Left colon (tissue), 2 donors: ENCODE measurements around the gene GABRA1. TPM values are rescaled to one million over a fixed set of nuclear protein-coding genes. Genes with fewer than 3 reads are reported as not detected.

ENCODE experiments used
- ATAC-seq: fragments of 200-7000 bp; cut with Tn5 transposase; one replicate; pipeline ENCODE4 v1.9.1; 2020; ENCODE audit warnings: mild to moderate bottlenecking, moderate library complexity
- DNase-seq, 2 donors: peaks; one replicate each; pipeline ENCODE4 v3.0.0-alpha.2; 2020
- intact Hi-C, 2 donors: fragments of 100-400 bp; cut with DNase I in 1 of 2; cut with micrococcal nuclease in 1 of 2; formaldehyde crosslinking; loops; one replicate each; pipeline versions ENCODE4 v1.11.2 to v1.14.0; 2022; cut with DNase I, micrococcal nuclease
- long read RNA-seq: library from polyadenylated mRNA; unstranded; transcript quantifications from one replicate; pipeline ENCODE4 v2.0.0, GENCODE V29; 2021
- total RNA-seq, 2 donors: library from RNA; stranded (reverse); fragmentation: NEBNext Ultra II Directional; extraction: Animal tissue kit (Norgen Biotek cat#: 25700); gene quantifications; one replicate each; pipeline ENCODE4 v1.2.1, GENCODE V29; 2021
- donor health status: DM: no; HTN: no; CAD: no.
- donor health status: DM: yes; HTN: yes; CAD: no.

The GABRA1 gene
- not detected for total RNA-seq
- long read RNA-seq = 0 reads

DNA sequence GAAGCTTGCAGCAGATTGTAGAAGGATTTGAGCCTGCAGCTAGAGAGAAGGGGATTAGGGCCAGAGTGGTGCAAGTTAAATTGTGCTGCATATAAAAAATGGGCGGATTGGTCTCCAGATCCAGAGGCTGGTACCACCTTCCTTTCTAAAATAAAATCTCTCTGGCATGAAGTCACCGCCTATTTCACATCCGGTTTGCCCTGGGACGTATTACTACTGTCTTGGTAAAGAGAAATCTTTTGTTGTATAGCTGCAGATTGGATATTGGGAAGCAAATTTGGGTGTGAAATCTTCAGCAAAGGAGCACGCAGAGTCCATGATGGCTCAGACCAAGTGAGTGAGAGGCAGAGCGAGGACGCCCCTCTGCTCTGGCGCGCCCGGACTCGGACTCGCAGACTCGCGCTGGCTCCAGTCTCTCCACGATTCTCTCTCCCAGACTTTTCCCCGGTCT is at the start of gene GABRA1:
GABRA1 (plus strand) TSS at position 180 of the 451 bp plus-strand sequence. CDS start 2,691 bp downstream, outside the sequence.
- intact Hi-C loops = no loop called here
- DNase-seq (no peak), ATAC-seq (no peak)

DNA sequence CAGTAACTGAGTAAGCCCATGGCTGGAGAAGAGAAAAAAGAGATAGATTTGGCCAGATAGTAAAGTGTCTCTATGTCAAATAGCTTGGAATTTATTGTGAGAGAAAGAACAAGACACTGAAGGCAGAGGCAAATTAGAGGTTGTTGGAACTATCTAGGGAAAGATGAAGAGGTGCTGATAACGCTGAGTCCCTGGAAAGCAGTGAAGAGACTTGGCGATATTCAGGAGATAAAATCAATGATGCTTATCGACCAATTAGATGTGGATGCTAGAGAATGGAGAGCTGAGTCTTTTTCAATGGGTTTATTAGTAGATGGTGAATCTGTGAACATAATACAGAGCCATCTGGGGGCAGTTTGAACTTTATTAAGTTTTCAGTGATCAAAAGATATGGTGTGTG is 48.6 kb upstream of the GABRA1 start:
- DNase-seq = no peak
- intact Hi-C loops = no loop called here

DNA sequence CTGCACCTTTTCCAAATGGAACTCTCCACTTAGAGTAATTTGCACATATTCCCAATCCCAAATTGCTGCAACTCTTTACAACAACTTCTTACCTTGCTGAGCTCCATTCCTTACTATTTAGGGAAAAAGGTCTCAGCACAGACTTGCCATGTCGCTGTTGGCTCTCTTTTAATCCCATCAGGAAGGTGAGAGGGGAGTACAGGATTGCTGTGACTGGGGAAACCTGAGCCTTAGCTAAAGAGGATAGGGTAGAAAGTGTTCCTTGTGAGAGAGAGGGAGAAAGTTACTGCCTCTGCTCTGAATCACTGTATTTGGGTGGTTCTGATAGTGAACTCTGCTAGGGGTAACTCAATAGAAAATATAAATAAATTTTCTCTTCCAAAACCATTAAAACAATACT is 43.7 kb upstream of the GABRA1 start:
- ATAC-seq (no peak), DNase-seq (no peak)
- intact Hi-C loops = no loop called here

More for the DNA sequence above, 48.6 kb upstream of the GABRA1 start:
- no peak for ATAC-seq

DNA sequence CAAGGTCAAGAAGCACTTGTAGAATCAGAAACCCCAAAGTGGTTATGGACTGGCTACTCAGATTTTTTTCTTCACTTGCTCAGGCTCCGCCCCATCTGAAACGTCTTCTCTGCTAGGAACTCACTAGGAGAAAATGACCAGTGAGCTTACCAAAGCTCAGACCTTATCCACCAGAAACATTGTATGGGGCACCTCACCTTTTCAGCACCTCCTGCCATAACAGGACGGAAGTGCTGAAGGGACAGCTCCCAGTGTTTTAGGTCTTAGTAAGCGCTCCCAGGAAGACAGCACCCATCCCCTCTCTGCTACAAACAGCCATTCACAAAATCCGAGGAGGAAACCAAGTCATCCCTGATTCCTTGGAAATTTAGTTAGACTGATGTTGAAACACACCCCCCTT is 1.2 kb upstream of the GABRA1 start:
- no peak for ATAC-seq
- DNase-seq = no peak
- intact Hi-C loops = no loop called here

DNA sequence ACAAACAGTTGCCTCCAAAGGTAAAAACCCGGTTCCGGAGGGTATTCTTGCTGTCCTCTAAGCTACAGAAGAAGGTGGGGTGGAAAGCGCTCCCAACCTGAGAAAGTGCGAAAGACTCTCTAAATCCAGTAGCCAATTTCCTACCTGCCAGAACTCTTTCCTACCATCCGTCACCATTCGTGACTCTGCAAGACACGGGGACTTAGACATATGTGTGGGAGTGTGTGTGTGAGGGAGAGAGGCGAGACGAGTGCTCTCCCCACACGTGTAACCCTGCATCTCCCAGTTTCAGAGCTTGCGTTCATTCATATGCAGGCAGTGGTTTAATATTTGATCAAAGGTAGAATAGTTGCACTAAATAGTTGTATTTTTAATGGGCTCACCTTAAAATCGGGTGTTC is 473 bp upstream of the GABRA1 start:
- ATAC-seq (no peak), DNase-seq (no peak)
- intact Hi-C loops = no loop called here

DNA sequence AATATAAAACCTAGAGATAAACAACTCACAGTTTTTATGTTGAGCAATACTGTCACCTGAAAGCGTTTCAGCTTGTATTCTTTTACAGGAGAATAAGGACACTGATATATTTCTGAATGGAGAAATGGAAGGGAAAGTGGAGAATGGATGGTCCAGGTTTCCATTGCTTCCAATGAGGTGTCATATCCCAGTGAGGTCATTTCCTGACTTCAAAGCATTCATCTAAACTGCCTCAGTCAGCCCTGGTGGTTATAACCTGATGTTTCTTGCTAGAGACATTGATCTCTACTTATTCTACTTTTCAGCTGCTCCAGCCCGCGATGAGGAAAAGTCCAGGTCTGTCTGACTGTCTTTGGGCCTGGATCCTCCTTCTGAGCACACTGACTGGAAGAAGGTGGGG is 2.6 kb downstream of the GABRA1 start:
- ATAC-seq (no peak), DNase-seq (no peak)
- intact Hi-C loops = no loop called here

DNA sequence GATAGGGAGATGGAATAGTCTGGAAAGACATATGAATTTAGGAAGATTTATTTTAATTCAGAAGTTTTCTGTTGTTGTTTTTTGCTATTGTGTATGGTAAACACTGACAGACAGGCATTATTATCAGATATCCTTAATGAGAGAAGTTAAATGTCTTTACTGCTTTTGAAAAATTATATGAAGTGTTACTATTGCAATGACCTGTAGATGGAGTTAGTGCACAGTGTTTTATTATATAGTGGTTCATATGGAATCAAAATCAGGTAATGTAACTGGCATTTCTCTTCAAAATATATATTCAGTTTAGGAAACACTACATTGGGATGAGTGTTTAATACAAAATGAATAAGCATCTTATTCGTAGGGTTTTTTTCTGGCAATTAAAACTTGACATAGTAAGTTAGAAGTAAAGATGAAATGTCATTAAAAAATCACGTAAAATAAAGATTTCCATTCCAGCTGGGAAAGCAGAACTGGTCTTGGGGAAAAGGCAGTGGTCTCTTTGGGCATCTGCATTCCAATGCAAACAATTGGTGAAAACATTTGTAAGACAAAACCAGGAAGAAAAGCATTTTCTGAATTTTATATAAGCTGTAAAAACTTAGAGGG is 3.9 kb downstream of the GABRA1 start:
- intact Hi-C loops = no loop called here
- ATAC-seq (no peak), DNase-seq (no peak)

DNA sequence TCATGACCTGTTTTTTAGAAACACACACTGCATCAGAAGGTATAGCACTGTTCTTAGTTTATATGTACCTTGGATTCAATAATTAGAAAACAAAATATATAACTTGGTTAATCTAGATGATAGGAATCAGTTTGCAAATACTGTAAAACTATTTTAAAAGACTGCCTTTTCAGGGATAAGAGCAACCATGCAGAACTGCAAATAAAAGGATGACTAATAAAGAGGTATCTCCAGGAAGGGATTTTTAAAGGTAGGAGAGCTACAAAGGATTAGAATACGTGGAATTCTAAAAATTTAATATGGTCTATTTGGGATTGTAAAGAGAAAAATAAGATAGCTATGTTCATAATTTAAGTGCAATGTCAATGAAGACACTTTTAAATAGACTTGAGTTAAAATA is 9.4 kb downstream of the GABRA1 start:
- intact Hi-C loops = no loop called here
- ATAC-seq = no peak
- no peak for DNase-seq

DNA sequence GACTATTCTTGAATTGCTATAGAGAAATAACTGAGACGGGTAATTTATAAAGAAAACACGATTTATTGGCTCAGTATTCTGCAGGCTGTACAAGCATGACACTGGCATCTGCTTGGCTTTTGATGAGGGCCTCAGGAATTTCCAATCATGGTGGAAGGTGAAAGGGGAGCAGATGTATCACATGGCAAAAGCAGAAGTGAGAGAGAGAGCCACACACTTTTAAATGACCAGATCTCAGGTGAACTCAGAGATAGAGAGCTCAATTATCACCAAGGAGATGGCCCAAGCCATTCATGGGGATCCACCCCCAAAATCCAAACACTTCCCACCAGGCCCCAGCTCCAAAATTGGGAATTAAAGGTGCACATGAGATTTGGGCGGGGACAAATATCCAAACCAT is 15.3 kb downstream of the GABRA1 start:
- ATAC-seq (no peak), DNase-seq (no peak)
- intact Hi-C loops = no loop called here

DNA sequence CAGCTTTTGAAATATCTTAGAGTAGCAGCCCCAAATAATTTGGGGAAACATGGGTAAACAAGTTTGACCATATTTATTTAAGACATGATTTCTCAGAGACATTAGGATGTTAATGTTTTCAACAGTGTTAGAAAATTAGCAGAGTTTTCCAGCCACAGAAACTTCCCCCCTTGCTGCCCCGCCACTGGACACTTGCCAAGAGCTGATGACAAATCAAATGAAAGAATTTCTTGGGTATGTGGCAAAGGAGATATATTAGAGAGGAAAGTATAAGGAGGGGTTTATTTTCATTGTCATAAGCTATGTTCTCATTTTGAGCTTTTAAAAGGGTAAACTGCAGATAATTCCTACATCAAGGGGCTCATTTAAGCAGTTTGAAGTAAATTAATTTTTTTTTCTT is 15.9 kb downstream of the GABRA1 start:
- intact Hi-C loops = no loop called here
- DNase-seq (no peak), ATAC-seq (no peak)

DNA sequence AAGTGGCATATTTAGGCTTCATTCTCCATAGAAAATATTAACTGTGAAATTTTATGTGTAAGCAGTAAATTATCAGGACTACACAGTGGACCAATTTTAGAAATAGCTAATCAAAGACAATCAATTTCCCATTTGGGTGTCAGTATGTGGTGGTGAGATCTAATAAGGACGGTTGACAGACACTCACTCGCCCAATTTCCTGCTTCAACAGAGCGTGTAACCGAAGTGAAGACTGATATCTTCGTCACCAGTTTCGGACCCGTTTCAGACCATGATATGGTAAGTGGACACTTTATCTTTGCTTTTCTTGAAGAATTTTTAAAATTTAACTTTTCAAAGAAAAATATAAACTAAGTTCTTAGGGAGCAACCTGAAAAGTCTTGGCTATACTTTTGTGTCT is 17.6 kb downstream of the GABRA1 start:
- ATAC-seq (no peak), DNase-seq (no peak)
- intact Hi-C loops = no loop called here

DNA sequence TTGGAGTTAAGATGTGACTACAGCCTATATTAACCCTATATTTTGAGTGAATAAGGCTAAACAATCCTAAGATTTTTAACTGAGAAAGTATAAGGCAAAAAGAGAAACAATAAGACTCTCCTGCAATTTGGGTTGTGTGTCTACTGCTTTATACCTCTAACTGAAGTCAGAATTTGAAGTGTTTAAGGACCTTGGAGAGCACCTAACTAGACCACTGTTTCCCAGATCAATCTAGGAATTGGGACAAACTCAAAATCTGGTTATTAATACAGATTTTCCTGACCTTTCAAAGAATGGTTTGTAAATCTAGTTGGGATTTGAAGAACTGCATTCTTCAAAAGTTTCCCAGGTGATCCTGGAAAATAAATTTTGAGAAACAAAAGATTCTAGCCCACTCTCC is 42.1 kb downstream of the GABRA1 start:
- no peak for DNase-seq
- intact Hi-C loops = no loop called here
- ATAC-seq = no peak

DNA sequence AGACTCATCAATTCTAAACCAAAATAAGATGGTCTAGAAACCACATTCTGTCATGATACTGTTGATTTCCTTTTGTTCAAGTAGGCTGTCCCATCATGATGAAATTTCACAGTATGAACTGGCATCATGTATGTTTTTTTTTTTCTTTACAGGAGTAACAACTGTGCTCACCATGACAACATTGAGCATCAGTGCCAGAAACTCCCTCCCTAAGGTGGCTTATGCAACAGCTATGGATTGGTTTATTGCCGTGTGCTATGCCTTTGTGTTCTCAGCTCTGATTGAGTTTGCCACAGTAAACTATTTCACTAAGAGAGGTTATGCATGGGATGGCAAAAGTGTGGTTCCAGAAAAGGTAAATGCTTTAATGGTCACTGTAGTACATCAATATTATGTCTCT is 47.6 kb downstream of the GABRA1 start:
- DNase-seq (no peak), ATAC-seq (no peak)
- intact Hi-C loops = no loop called here

DNA sequence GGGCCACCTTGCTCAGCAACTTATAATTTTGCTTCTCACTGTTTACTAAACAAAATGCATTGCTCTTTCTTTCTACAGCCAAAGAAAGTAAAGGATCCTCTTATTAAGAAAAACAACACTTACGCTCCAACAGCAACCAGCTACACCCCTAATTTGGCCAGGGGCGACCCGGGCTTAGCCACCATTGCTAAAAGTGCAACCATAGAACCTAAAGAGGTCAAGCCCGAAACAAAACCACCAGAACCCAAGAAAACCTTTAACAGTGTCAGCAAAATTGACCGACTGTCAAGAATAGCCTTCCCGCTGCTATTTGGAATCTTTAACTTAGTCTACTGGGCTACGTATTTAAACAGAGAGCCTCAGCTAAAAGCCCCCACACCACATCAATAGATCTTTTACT is 49.1 kb downstream of the GABRA1 start:
- intact Hi-C loops = no loop called here
- DNase-seq = no peak
- ATAC-seq = no peak

DNA sequence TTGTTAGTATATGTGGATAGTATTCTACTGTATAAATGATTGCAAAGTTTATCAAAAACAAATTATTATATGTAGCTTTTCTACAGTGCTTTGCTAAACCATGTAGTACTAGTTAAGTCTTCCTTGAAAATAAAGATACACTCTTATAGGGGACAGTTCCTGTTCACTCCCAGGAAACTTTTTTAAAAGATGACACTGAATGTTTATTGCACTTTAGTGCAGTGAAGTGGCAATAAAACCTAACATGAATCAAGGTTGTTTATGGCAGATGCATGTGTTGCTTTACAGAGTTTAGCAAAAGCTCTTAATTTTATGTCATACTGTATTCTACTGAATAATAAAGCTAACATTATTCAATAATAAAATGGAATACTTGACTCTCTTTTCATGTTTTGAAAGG is 51.7 kb downstream of the GABRA1 start:
- ATAC-seq (no peak), DNase-seq (no peak)
- intact Hi-C loops = no loop called here

DNA sequence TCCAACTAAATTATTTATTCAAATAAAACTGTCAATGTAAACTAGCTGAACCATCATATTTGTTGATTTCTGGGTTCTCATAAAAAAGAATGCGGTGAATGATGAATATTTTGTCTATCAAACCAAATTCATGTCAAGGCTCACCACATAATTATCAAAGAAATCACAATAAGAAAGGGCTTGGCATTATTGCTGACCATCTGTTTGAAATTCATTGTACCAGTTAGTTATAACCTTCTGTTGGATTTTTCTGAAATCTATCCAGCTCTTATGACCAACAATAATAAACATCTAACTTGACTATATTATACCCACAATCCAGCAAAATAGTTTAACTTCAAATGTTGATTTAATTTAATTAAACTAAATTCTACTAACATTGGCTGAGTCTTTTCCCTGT is 53.1 kb downstream of the GABRA1 start:
- DNase-seq = no peak
- intact Hi-C loops = no loop called here
- ATAC-seq = no peak

DNA sequence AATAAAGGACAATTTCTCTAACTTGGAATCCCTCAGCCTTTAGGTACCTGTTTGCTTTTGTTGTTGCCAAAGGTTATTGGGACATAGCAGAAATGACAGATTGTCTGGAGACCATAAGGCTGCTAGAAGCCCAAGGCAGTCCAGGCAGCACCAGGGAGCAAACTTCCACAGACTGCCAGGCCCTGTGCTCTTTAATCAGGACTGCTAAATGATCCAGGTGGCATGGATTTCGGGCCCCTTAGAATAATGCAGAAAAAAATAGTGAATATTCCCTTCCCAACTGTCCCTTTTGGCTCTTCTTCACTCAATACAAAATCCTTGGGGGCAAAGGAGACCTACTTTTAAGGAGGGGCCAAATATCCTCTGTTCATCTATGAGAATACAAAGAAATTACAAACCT is 73.9 kb downstream of the GABRA1 start:
- intact Hi-C loops = no loop called here
- no peak for ATAC-seq

DNA sequence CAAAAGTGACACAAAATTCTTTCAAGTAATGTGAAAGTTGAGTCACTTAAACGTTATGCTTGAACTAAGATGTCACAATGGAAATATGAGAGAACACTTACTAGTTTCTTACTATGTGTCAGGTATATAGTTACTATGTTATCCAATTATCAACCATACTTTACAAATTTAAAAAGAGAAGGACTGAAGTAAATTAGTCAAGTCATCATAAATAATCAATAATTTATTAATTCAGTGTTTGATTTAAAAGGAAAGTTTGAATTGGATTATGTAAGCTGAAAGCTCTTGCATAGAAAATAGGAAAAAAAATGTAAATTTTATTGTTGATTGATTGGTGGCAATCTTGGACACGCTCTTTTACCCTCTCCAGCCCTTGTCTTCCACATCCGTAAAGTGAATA is 76.3 kb downstream of the GABRA1 start:
- ATAC-seq (no peak), DNase-seq (no peak)
- intact Hi-C loops = no loop called here

More for the DNA sequence above, 73.9 kb downstream of the GABRA1 start:
- DNase-seq = no peak

DNA sequence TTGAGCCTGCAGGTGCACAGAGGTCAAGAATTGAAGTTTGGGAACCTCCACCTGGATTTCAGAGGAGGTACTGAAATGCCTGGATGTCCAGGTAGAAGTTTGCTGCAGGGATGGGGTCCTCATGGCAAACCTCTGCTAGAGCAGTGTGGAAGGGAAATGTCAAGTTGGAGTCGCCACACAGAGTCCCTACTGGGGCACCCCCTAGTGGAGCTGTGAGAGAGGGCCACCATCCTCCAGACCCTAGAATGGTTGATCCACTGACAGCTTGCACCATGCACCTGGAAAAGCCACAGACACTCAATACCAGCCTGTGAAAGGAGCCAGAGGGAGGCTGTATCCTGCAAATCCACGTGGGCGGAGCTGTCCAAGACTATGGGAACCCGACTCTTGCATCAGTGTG is 78.0 kb downstream of the GABRA1 start:
- no peak for DNase-seq
- no peak for ATAC-seq
- intact Hi-C loops = no loop called here

DNA sequence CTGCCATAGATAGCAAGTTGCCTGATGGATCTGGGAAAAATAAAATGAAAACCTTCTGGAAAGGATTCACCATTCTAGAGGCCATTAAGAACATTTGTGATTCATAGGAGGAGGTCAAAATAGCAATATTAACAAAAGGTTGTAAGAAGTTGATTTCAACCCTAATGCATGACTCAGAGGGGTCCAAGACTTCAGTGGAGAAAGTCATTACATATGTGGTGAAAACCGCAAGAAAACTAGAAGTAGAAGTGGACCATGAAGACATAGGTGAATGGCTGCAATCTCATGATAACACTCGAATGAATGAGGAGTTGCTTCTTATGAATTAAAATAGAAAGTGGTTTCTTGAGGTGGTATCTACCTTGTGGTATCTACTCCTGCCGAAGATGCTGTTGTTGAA is 86.6 kb downstream of the GABRA1 start:
- no peak for ATAC-seq
- intact Hi-C loops = no loop called here
- no peak for DNase-seq

DNA sequence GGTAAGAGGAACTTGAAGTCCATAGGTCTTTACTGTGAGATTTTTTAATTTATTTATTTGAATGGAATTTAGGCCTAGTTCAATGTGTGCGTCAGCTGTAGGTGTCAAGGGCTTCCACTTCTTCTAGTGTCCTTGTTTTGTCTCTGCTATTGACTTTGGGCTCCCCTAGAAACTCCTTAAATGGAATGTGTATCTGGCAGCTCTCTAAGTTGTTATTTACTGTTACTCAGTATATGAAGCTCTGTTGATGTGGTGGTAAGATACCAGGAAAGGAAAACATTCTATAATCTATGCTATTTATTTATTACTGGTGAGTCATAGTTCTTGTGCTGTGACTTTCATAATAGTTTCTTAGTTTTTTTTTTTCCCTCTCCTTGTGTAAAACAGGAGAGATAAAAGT is 97.1 kb downstream of the GABRA1 start:
- intact Hi-C loops = no loop called here
- ATAC-seq (no peak), DNase-seq (no peak)

DNA sequence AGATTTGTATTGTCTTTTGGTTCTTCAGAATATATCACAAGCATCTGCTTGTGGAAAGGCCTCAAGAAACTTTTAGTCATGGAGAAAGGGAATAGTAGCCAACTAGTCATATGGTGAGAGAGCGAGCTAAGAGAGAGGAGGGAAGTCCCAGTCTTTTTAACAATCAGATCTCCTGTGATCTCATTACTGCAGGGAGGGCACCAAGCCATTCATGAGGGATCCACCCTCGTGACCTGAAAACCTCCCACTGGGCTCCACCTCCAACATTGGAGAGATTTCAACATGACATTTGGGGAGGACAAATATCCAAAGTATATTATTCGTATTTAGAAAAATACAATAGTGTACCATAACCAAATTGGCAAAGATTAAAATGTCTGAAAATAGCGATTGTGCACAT is 99.0 kb downstream of the GABRA1 start:
- intact Hi-C loops = no loop called here

More for the DNA sequence above, 99.0 kb downstream of the GABRA1 start:
- ATAC-seq (no peak), DNase-seq (no peak)
